PC-3 (cell line): ENCODE data around the gene TSPEAR.

ENCODE experiments used
- CTCF ChIP-seq: fragments of 300-600 bp; sonication (generic); conservative IDR thresholded peaks from 2 replicates; pipeline ENCODE4 v1.5.1; 2017; ENCODE audit warnings: antibody characterized with exemption, low read depth, mild to moderate bottlenecking, low read length
- EZH2 ChIP-seq: fragments of 300-600 bp; sonication (generic); IDR thresholded peaks from one replicate; pipeline ENCODE4 v1.6.1; 2017; ENCODE audit warnings: antibody characterized with exemption, mild to moderate bottlenecking, low read length; ENCODE audit not compliant: unreplicated experiment

GRCh38 chr21:44466996-44467858 is 244.1 kb downstream of the TSPEAR start:
- TF ChIP-seq CTCF (no peak), EZH2 (no peak)
